ENCODE measurements around the gene NSL1.

- TF ChIP-seq CTCF (IDR thresholded peaks at IDR 0.05) (no peak), POLR2A (IDR thresholded peaks at IDR 0.05) (no peak), EP300 (IDR thresholded peaks at IDR 0.05) (no peak)
Observed at GRCh38 chr1:212738330-212738729, 53.2 kb downstream of the NSL1 start.

Measured in tibial nerve (tissue), 4 donors.